Kidney (tissue), 14 donors: Measurements from ENCODE around the gene INHA. TPM values are rescaled to one million over a fixed set of nuclear protein-coding genes. Genes with fewer than 3 reads are reported as not detected.

Experiments
- DNase-seq, 5 donors: peaks; one replicate each; pipeline ENCODE4 v3.0.0-alpha.2; 2013 to 2020
- FAIRE-seq: peaks from 2 replicates; lab custom pipeline; 2012; peaks lifted over from hg19 to GRCh38; lab: Jason Lieb, UNC
- H3K27ac ChIP-seq, 2 donors: one replicate each; pipeline ENCODE4 v1.7.0; 2013; ENCODE audit warnings: low read depth in 2 of 2, low read length in 2 of 2, inconsistent platforms in 1 of 2
- H3K27me3 ChIP-seq: one replicate; pipeline ENCODE4 v1.7.1; 2013; ENCODE audit warnings: low read length, inconsistent platforms; ENCODE audit not compliant: control insufficient read depth, insufficient read depth
- H3K36me3 ChIP-seq, 3 donors: one replicate each; pipeline versions ENCODE4 v1.7.0 to v1.7.1; 2013; ENCODE audit warnings: low read length in 3 of 3, control low read depth in 1 of 3, inconsistent platforms in 1 of 3; ENCODE audit not compliant: insufficient read depth in 3 of 3, control insufficient read depth in 2 of 3
- H3K4me1 ChIP-seq, 3 donors: one replicate each; pipeline versions ENCODE4 v1.7.0 to v1.7.1; 2013; ENCODE audit warnings: low read length in 3 of 3, inconsistent platforms in 1 of 3, low read depth in 1 of 3; ENCODE audit not compliant: control insufficient read depth in 2 of 3, insufficient read depth in 2 of 3
- H3K4me3 ChIP-seq, 3 donors: one replicate each; pipeline versions ENCODE4 v1.7.0 to v1.8.1; 2013; ENCODE audit warnings: low read length in 3 of 3, control low read depth in 1 of 3, inconsistent platforms in 1 of 3
- H3K9ac ChIP-seq, 3 donors: one replicate each; pipeline versions ENCODE4 v1.7.0 to v1.7.1; 2013; ENCODE audit warnings: low read length in 3 of 3, control low read depth in 1 of 3, inconsistent platforms in 1 of 3
- H3K9me3 ChIP-seq, 3 donors: one replicate each; pipeline versions ENCODE4 v1.7.0 to v1.7.1; 2013; ENCODE audit warnings: low read length in 3 of 3, control low read depth in 1 of 3, inconsistent platforms in 1 of 3; ENCODE audit not compliant: control insufficient read depth in 2 of 3, insufficient read depth in 1 of 3
- intact Hi-C: fragments of 100-400 bp; cut with DNase I; formaldehyde crosslinking; loops from one replicate; pipeline ENCODE4 v1.11.1; 2022
- polyA plus RNA-seq: library from polyadenylated mRNA; stranded (reverse); fragments of 350-450 nt; fragmentation: Illumina TruSeq; extraction: RNeasy Lipid Tissue Mini Kit (QIAGEN cat#74804); gene quantifications from one replicate; pipeline ENCODE4 v1.2.3, GENCODE V29; 2014; ENCODE audit warnings: low read depth, low replicate concordance; ENCODE audit not compliant: insufficient read depth
- total RNA-seq: library from RNA; stranded (reverse); fragmentation: NEBNext Ultra II Directional; extraction: Animal tissue kit (Norgen Biotek cat#: 25700); gene quantifications from one replicate; pipeline ENCODE4 v1.2.1, GENCODE V29; 2021
- TF ChIP-seq, protein P1 (sequence below): IDR thresholded peaks from 3 replicates; pipeline ENCODE4 v1.5.1; 2012; ENCODE audit warnings: mild to moderate bottlenecking, moderate library complexity, borderline replicate concordance; ENCODE audit not compliant: insufficient read depth; ENCODE audit errors: extremely low read depth
- donor health status: control.
- donor health status: control.
- donor health status: control.
- donor health status: control.
- donor health status: control.
- donor health status: DM: yes; HTN: yes; CAD: no.
- donor health status: Normal renal cell carcinoma (clear cell type).

The INHA gene
- total and polyA plus RNA-seq, 2 donors from 2014 or later: 1.2 to 2.5 TPM

DNA sequence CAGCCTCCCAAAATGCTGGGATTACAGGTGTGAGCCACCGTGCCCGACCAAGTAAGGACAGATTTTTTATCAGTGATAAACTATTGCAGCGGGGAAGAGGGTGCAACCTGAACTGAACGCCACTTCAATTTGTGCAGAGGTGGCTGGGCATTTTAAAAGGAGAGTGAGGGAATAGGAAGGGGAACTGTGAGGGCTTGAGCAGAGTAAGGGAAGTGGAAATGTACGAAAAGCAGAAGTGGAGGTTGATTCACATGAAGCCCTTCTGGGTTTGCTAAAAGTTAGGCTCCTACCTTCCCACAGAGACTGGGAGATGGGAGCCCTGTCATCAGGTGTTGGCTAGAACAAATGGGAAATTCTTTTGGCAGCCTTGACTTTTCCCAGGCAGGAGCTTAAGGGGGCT, 31.7 kb downstream of the INHA start:
- FAIRE-seq: no peak

DNA sequence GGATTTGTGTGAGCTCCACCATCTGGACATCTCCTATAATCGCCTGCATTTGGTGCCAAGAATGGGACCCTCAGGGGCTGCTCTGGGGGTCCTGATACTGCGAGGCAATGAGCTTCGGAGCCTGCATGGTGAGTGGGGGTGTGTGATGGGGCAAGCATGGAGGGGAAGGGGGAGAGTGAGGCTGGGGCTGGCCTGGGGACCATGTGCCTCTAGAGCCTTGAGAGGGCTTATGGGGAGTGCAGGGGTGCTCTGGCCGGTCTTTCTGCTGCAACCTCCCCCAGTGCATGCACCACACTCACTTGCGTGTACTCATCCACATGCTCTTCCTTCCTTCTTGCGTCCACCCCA, 33.5 kb downstream of the INHA start:
- Histone ChIP-seq H3K9ac (no peak overlapping the region), H3K4me1 (no peaks in the 10 kb centered on the region), H3K27ac (no peak overlapping the region), H3K9me3 (no peaks in the 10 kb centered on the region), H3K36me3 (peaks cover 0 to 34% (median 15%) of the 10 kb centered on the region in 3 donors), H3K27me3 (no peaks in the 10 kb centered on the region), H3K4me3 (no peak overlapping the region)
- TF ChIP-seq, protein P1, sequence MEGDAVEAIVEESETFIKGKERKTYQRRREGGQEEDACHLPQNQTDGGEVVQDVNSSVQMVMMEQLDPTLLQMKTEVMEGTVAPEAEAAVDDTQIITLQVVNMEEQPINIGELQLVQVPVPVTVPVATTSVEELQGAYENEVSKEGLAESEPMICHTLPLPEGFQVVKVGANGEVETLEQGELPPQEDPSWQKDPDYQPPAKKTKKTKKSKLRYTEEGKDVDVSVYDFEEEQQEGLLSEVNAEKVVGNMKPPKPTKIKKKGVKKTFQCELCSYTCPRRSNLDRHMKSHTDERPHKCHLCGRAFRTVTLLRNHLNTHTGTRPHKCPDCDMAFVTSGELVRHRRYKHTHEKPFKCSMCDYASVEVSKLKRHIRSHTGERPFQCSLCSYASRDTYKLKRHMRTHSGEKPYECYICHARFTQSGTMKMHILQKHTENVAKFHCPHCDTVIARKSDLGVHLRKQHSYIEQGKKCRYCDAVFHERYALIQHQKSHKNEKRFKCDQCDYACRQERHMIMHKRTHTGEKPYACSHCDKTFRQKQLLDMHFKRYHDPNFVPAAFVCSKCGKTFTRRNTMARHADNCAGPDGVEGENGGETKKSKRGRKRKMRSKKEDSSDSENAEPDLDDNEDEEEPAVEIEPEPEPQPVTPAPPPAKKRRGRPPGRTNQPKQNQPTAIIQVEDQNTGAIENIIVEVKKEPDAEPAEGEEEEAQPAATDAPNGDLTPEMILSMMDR: no peak
- intact Hi-C loops: no loop called here
- no peak for DNase-seq
- no peak for FAIRE-seq

More for the DNA sequence above, 31.7 kb downstream of the INHA start:
- Histone ChIP-seq H3K4me3 (no peak overlapping the region), H3K4me1 (no peaks in the 10 kb centered on the region), H3K9me3 (no peaks in the 10 kb centered on the region), H3K36me3 (peaks cover 0 to 33% (median 15%) of the 10 kb centered on the region in 3 donors), H3K27me3 (no peaks in the 10 kb centered on the region), H3K9ac (no peak overlapping the region), H3K27ac (no peak overlapping the region)
- intact Hi-C loops: no loop called here
- TF ChIP-seq, protein P1: no peak
- no peak for DNase-seq

GRCh38 chr2:219607931-219608330, 35.8 kb downstream of the INHA start:
- intact Hi-C loops: no loop called here
- Histone ChIP-seq H3K36me3 (peaks cover 0 to 32% (median 16%) of the 10 kb centered on the region in 3 donors), H3K9me3 (no peaks in the 10 kb centered on the region), H3K27me3 (no peaks in the 10 kb centered on the region), H3K9ac (no peak overlapping the region), H3K27ac (no peak overlapping the region), H3K4me3 (no peak overlapping the region), H3K4me1 (no peaks in the 10 kb centered on the region)
- TF ChIP-seq, protein P1: no peak
- DNase-seq (no peak), FAIRE-seq (no peak)

DNA sequence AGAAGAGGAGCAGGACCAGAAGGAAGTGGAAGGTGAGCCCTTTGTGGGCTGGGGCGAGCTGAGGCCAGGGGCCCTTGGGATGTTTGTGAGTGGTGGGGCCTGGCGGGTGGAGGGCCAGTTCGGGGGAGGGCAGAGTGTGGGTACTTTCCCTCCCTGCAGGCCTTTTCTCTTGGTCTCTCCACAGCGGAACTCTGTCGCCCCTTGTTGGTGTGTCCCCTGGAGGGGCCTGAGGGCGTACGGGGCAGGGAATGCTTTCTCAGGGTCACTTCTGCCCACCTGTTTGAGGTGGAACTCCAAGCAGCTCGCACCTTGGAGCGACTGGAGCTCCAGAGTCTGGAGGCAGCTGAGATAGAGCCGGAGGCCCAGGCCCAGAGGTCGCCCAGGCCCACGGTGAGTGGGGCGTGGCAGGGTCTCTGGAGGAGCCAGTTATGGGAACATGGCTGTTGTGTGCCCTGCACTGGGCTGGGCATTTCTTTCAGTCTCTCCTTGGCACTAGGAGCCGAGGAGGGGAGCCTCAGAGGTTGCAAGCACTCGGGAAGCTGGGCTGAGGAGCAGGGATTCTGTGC, 36.4 kb downstream of the INHA start:
- Histone ChIP-seq H3K27me3 (no peaks in the 10 kb centered on the region), H3K4me3 (no peak overlapping the region), H3K9ac (no peak overlapping the region), H3K27ac (no peak overlapping the region), H3K4me1 (no peaks in the 10 kb centered on the region), H3K9me3 (no peaks in the 10 kb centered on the region), H3K36me3 (peaks cover 0 to 32% (median 16%) of the 10 kb centered on the region in 3 donors)
- no peak for FAIRE-seq
- no peak for DNase-seq
- TF ChIP-seq, protein P1: no peak
- intact Hi-C loops: no loop called here
